CD4-positive, alpha-beta T cell treated with Interleukin-1 beta for 1 hour (primary cell): ENCODE results near the gene POC1B.

ENCODE experiments used
- DNase-seq, 2 donors: peaks; one replicate each; pipeline ENCODE4 v3.0.0-alpha.2; 2020 to 2022

Gene POC1B

DNA sequence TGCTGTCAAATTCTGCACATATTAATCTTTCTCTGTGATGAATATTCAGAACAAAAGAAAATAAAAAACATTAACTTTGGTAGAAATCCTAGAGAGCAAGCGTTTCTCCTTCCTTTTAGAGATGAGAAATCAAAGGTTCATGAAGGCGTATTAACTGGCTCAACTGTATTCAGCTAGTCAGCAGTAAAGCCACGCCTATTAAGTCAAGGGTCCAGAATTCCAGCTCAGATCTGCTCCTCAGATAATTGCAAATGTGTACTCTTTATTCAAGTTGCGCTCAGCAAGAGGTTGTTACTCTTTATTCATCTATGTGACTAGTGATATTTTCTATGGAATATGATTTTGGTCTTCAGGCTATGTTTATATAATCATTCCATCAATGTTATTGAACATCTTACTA is 13.1 kb upstream of the POC1B start:
- no peak for DNase-seq

DNA sequence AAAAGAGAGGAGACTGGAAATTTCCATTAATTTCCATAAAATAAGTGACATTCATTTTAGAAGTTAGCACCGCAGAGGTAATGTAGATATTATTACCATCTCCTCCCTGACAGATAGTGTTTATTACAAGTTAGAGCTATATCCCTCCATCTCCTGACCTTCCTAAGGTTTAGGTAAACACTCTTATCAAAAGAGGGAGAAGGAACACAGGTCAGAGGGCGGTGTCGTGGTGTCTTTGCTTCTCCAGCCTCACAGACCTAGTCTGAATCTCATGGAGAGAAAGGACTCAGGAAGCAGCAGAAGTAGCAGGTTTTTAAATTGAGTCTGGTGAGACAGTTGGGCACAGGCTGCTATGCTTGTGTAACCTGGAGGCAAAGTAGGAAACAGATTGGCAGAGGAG is 11.5 kb upstream of the POC1B start:
- no peak for DNase-seq

DNA sequence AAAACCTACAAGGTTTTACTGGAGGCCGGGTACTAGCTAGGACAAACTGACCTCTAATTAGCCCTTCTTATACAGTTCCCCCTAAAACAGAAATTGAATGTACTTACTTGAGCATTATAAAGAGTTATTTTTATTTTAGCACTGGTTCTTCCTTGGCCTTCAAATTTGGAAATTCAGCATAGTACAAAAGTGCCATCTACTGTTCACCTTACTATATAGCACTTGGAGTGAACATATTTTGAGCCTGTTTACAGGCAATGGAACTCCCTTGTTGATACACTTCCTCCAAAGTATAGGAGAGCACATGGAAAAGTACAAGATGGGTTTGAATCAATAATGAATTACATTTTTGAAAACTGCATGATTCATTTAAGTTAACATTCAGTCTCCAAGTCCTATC is 3.9 kb upstream of the POC1B start:
- DNase-seq, result peak in 1 of 2 donors; percentile 68

DNA sequence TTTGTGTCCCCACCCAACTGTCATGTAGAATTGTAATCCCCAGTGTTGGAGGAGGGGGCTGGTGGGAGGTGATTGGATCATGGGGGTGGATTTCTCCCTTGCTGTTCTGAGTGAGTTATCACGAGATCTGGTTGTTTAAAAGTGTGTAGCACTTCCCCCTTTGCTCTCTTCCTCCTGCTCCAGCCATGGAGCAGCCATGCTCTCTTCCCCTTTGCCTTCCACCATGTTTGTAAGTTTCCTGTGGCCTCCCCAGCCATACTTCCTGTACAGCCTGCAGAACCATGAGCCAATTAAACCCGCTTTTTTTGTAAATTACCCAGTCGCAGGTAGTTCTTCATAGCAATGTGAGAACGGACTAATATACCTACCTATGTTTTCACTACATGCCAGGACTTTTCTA is 2.6 kb upstream of the POC1B start:
- peak in 1 of 2 donors; percentile 5 for DNase-seq

DNA sequence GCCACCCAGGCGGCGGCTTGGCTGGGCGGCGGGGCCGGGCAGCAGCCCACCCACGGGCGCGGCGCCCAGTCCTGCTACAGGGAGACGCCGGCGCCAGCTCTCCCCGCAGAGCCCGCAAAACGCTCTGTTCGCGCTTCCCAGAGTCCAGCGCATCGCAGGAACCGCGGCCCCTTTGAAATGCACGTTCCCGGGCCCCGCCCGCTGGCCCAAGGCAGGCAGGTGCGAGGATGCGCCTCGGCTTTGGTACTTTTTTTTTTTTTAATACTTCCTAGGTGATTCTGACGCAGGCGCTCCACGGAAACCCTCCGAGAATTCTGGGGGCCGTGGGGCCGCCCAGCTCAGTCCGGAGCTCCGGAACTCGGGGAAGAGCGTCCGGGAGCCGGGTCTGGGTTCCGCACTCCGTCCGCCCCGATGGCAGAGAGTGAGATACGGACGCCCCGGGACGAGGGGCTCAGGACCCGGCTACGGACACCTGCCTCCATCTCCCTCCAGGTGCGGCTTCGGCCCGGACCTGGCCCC is 483 bp downstream of the POC1B start:
- DNase-seq, result peak; percentile 39 to 53

DNA sequence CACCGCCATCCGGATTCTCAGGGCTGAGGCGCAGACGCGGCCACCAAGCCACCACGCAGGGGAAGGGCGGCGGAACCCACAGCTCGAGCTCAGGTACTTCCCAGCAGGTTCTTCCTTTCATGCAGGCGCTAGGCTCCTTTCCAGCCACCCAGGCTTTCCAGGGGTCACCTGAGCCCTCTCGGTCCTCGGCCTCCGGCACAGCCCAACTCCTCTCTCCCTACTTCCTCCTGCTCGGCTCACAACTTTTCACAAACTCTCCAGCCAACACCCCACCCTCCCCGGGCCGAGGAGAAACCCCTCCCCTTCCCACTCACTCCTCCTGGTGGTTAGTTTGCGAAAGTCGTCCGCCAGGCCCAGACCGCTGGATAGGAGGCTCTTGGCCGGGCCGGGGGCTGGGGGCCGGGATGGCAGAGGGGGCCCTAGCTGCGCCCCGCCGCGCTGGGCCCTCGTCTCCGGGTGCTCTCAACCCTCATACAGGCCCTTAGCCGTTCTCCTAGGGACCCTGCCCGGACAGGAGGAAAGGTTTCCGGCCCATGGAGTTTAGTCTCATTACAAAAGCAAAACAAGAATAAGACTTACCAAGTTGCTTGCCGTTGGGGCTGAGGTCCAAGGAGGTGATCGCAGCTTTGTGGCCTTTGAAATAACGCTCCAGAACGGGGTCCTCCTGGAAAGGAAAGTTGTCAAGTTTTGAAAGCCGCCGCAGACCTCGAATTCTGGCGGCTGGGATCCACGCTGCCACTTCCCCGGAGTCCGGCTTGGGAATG is 1.1 kb downstream of the POC1B start, which contains the start of gene GALNT4:
TSS of gene GALNT4 (minus strand) at position 256 of the 764 bp plus-strand sequence. CDS start at position 9, 247 bp downstream.
- DNase-seq, result peak; percentile 79 to 83

DNA sequence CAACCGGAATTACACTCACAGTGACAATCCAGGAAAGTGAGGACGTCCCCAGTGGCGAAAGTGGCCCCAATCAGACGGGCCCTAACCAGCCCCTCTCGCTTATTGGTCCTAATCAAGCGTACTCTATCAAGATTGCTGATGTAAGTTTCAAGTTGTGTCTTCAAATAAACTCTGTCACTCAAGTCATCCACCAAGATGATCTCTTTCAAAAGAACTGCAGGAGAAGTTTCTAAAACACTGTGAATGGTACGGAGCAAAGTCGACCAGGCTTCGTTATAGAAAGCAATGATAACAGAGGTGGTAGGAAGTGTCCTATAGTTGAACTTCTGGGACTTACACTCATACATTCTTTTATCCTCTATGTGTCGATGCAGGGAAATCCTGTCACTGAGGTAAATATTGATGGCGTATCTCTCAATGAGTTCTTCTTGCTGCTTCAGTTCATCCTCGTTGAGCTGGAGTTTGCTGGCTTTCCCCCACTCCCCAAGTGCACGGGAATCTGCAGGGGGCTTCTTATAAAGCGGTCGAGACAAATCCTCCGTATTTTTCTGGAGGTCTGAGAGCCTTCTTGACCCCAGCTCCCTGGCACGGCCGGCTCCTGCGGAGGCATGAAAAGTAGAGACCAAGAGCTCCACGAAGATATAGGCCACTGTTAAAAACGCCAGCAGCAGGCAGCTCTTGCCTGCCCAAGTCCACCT is 1.9 kb downstream of the POC1B start:
- no peak for DNase-seq

DNA sequence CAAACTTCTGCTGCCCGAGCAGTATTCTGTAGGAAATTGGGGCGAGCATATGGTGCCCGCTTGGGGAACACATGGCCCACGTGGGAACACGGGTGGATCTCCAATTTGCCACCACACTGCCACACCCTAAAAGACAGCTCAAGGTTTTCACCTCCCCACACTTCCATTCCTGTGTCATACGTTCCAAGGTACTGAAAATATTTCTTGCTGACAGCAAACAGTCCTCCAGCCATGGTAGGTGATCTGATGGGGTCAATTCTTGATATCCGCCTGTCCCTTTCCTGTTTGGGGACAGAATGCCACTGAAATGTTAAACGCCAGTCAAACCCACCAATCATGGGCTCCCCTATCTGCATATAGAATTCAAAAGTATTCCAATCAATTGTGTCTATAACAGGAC is 2.5 kb downstream of the POC1B start:
- DNase-seq, result no peak

DNA sequence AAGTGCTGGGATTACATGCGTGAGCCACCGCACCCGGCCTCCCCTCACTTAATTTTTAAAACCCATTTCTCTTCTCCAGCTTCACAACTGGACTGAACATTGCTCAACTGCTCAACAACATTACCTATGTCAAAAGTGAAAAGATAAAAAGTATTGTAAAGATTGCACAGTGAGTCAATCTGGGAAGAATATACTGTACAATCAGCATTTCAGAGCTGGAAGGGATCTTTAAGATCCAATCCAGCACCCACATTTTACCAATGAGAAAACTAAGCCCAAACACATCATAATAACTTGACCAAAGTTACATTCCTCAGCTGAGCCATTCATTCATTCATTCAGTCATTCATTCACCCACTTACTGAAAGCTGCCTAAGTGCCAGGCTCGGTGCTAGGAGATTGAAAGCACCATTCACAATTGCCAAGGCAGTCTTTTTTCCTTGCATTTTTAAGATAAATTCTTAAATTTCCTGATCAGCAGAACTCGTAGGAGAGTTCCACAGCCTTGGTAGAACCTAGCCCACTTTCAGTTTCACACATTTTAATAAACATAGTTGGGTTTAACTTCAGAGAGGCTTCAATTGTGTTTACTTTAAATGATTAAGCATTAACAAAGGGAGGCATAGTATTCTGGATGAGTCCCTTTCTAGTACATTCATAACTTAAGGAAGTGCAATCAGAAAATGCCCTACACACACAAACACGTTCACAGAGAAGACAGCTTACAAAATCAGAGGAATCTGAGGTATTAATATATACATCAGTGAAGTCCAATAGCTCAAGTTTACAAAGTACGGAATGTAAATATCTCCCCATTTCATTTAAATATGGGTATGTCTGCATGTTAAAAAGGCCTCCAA is 4.3 kb downstream of the POC1B start:
- no peak for DNase-seq

DNA sequence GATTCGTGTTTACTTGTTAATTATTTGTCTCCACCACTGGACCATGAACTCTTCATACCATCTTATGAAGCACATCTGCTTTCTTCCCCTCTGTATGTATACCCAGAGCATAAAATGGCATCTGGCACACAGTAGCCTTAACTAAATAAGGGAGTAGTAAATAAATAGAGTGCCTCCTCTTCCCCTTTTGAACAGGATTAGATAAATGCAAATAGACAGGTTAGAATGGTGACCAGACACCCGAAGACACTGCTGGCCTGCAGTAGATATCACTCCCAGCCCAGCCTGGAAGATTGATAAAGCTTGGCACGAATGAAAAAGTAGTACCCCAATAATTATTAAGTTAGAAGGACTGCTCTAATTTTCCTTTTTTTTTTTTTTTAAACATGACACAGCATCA is 8.1 kb downstream of the POC1B start:
- no peak for DNase-seq

DNA sequence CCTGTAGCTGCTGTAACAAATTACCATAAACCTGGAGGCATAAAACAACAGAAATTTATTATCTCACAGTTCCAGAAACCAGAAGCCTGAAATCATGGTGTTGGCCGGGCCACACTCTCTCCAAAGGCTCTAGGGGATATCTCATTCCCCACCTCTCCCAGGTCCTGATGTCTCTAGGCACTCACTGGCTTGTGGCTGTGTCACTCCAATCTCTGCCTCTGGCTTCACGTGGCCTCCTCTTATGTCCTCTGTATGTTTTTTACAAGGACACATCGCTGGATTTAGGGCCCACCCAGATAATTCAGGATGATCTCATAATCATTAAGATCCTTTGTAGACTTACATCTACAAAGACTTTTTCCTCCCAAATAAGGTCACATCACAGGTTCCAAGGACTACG is 9.2 kb downstream of the POC1B start:
- no peak for DNase-seq

DNA sequence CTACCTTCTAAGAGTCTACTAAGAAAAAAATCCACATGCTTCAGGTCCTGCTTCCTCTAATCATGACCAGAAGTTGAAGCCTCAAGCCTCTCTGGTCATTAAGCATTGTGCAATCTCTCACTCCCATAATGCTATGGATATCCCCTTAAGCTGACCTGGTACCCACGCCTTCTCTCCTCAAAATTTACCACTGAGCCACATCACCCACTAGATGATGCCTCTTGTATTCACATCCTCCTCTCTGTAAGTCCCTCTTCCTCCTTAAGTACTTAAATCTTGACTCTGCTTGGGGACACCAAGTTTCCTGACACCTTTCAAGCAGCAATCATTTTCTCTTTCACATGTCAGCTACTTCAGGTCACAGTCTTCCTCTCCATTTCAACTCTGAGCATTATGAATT is 11.1 kb downstream of the POC1B start:
- peak in 1 of 2 donors; percentile 4 for DNase-seq

DNA sequence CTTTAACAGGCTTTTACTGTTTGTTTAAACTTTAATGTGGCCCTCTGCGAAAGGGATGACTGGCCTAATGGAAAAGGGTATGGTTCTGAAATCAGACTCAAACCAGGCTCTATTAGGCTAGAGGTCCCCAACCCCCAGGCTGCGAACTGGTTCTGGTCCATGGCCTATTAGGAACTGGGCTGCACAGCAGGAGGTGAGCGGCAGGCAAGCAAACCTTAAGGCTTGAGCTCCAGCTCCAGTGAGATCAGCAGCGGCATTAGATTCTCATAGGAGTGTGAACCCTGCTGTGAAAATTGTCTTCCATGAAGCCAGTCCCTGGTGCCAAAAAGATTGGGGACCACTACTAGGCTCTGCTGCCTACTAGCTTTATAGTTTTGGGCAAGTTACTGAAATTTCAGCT is 12.3 kb downstream of the POC1B start:
- no peak for DNase-seq

DNA sequence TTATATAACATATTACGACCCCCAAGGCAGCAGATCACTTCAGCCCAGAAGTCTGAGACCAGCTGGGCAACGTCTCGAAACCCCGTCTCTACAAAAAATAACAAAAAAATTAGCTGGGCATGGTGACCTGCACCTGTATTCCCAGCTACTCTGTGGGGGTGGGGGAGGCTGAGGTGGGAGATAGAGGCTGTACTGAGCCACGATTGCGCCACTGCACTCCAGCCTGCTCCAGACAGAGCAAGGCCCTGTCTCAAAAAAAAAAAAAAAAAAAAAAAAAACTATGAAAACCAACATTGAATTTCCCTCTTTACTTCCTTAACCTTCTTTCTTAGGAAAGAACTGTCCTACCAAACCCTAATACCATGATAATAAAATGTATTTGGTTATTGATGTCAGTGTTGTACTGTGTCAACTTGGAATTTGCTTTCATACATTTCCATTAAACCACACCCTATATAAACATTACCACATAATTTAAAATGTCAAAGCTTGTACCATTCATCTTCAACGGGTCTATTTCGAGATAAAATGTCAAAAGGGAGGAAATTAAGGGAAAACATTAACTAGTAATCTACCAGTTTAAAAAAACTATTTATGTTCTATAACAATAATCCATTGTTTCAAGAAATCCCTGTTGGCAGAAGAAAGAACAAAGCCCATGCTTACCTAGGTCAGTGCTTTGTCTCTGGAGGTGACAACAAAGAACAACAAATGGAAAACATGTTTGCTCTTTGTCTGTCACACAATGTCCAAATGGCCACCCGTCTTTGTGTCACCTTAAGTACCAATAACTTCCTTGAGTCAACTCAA is 18.6 kb downstream of the POC1B start:
- DNase-seq, result no peak

DNA sequence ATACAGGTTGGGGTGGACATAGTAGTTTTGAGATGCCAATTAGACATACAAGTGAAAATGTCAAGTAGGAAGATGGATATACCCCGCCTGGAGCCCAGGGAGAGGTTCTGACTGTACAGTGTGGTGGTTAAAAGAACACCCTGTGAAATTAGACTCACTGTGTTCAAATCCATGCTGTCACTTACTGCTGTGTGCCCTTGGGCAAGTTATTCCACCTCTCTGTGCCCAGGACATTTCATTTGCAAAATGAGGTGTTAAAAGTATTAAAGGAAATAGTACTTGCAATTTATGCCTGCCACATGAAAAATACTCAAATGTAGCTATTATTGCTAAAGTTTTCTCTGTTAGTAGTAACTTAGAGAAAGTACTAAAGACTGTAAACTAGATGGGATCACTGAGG is 19.8 kb downstream of the POC1B start:
- DNase-seq, result no peak

DNA sequence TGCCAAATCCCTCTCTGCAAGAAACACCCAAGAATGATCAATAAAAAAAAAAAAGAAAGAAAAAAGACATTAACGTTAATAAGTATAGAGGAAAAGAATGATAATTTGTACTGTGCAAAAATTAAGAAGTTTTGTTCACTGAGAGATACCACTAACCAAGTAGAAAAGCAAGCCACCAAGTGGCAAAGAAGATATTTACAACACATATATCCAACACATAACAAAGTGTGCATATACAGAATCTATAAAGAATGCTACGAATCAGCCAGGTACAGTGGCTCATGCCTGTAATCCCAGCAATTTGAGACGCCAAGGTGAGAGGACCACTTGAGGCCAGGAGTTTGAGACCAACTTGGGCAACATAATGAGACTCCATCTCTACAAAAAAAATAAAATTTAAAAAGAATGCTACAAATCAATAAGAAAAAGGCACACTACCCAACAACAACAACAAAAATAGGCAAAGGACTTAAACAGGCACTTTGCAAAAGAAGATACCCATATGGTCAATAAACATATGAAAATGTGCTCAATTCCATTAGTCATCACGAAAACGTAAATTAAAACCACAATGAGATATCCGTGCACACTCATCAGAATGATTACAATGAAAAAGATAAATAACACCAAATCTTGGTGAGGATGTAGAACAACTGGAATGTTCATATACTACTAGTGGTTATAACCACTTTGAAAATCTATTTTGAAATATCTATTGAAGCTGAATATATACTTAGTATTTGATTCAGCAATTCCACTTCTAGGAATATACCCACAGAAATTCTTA is 21.1 kb downstream of the POC1B start:
- no peak for DNase-seq

DNA sequence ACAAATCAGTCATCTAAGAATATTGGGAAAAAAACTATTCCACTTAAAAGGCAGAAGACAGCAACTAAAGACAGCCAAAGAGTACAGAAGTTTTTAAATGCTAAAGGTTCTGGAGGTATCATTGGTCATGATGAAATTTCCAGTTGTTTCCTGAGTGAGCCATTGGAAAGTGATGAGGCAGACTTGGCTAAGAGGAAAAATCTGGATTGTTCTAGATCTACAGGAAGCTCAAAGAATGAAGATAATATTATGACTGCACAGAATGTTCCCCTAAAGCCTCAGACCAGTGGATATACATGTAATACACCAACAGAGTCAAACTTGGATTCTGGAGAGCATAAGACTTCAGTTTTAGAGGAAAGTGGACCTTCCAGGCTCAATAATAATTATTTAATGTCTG is 24.1 kb downstream of the POC1B start:
- no peak for DNase-seq

DNA sequence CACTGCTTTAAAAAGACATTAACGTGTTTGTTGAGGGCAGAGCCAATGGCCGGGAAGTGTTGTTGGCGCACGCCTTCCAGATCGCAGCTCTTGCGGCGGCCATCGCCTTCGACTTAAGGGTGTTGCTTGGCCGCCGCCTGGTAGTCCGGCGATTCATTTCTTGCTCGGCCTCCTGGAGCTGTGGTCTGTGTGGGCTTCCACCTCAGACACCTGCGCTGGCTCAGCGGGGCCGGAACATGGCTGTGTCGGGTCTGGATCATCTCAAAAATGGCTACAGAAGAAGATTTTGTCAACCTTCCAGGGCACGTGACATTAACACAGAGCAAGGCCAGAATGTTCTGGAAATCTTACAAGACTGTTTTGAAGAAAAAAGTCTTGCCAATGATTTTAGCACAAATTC is 26.0 kb downstream of the POC1B start:
- DNase-seq, result no peak

DNA sequence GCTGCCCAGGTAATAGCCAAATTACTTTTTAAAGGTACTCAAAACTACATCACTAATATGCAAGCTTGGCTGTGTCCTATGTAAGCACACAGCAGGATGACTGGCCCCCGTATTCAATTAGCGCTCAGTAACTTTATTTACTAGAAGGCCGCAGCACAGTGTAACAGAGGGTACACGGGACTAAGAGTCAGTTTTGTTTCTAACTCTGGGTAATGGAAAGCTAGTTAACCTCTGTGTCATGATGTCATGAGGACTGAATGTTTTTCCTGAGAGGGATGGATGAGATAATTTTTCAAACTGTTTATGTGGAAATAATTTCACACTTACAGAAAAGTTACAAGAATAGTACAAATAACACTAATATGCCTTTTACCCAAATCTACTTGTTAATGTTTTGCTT is 28.4 kb downstream of the POC1B start:
- DNase-seq, result no peak

DNA sequence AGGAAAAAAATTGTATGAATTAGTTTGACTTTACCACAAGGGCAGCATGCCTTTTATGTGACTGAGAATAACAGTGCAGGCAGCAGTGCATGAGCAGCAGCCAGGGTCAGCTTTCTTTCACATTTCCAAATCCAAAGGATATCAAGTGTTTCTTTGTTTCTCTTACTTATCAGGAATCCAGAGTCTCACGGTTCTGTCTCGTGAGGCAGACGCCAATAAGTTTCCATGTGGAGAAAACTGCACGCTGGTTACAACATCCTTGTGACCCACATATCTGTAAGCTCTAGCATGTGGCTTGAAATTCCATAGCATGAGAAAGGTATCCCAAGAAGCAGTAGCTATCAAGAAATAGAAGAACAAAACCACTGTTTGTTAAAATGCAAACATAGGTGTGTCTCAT is 28.8 kb downstream of the POC1B start:
- DNase-seq, result no peak

DNA sequence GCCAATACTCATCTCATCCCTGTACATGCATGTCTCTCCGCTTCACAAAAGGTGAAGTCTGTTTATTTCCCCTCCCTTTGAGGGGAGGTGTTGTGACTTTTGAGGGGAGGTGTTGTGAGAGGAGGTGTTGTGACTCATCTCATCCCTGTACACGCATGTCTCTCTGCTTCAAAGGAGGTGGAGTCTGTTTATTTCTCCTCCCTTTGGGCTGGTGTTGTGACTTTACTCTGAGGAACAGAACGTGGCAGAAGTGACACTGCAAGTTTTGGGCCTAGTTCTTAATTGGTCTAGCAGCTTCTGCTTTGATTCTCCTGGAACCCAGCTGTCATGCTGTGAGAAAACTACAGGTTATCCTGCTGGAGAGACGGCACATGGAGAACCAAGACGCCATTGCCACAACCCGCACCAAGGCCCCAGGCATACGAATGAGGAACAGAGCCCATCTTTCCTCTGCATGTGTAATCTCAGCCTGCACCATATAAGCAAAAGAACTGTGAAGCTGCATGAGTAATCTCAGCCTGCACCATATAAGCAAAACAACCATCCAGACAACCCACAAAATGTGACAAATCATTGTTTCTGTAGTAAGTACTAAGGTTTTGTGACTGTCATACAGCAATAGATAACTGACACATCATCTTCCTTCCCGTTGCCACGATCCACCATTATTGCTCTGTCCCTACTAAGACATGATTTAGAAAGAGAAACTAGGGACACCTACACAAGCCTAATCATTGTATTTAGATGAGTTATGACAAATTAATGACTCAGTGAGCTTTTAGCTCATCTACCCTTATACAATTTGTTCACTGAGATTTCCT is 31.2 kb downstream of the POC1B start:
- peak in 1 of 2 donors; percentile 8 for DNase-seq
